ENCODE measurements around the gene SLC39A11.

DNA sequence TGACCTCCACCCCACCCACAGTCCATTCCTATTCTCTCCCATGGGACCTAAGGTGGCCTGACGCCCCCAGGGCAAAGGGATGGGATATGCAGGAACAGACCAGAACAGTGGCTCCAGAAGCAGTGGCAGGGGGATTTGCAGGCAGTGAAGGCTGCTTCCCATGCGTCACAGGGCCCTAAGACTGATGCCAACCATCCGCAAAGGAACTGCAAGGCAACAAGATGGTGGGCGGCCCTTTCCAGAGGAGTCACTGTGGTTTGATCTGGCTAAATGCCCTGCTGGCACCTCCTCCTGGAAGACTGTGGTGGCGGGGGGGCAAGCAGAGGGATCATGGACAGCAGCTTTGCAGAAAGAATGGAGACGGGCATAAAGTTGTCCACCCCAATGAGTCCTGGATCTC is 4.4 kb upstream of the SLC39A11 start:
- TF ChIP-seq, protein P1, sequence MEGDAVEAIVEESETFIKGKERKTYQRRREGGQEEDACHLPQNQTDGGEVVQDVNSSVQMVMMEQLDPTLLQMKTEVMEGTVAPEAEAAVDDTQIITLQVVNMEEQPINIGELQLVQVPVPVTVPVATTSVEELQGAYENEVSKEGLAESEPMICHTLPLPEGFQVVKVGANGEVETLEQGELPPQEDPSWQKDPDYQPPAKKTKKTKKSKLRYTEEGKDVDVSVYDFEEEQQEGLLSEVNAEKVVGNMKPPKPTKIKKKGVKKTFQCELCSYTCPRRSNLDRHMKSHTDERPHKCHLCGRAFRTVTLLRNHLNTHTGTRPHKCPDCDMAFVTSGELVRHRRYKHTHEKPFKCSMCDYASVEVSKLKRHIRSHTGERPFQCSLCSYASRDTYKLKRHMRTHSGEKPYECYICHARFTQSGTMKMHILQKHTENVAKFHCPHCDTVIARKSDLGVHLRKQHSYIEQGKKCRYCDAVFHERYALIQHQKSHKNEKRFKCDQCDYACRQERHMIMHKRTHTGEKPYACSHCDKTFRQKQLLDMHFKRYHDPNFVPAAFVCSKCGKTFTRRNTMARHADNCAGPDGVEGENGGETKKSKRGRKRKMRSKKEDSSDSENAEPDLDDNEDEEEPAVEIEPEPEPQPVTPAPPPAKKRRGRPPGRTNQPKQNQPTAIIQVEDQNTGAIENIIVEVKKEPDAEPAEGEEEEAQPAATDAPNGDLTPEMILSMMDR (CRISPR knock-in tag; IDR thresholded peaks at IDR 0.05): no peak
- TF ChIP-seq POLR2A (IDR thresholded peaks at IDR 0.05; ENCODE audit: insufficient read depth in 1 of 2, low read depth in 2 of 2, low read length in 2 of 2) (no peak), SP1 (IDR thresholded peaks at IDR 0.05) (no peak), SP1 (CRISPR knock-in tag; IDR thresholded peaks at IDR 0.05) (no peak), PAX8 (CRISPR knock-in tag; IDR thresholded peaks at IDR 0.05; ENCODE audit: borderline replicate concordance) (no peak), MTF2 (CRISPR knock-in tag; IDR thresholded peaks at IDR 0.05; ENCODE audit: borderline replicate concordance) (no peak)
- TF ChIP-seq, protein P2, sequence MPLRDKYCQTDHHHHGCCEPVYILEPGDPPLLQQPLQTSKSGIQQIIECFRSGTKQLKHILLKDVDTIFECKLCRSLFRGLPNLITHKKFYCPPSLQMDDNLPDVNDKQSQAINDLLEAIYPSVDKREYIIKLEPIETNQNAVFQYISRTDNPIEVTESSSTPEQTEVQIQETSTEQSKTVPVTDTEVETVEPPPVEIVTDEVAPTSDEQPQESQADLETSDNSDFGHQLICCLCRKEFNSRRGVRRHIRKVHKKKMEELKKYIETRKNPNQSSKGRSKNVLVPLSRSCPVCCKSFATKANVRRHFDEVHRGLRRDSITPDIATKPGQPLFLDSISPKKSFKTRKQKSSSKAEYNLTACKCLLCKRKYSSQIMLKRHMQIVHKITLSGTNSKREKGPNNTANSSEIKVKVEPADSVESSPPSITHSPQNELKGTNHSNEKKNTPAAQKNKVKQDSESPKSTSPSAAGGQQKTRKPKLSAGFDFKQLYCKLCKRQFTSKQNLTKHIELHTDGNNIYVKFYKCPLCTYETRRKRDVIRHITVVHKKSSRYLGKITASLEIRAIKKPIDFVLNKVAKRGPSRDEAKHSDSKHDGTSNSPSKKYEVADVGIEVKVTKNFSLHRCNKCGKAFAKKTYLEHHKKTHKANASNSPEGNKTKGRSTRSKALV (CRISPR knock-in tag; IDR thresholded peaks at IDR 0.05): no peak

All from HepG2 (cell line).